Stromal cell of bone marrow (primary cell): ENCODE results near the gene SEC22C.

Experiments used
- DNase-seq: peaks from one replicate; pipeline ENCODE4 v3.0.0-alpha.2; 2012; ENCODE audit warnings: low read depth

The SEC22C gene

DNA sequence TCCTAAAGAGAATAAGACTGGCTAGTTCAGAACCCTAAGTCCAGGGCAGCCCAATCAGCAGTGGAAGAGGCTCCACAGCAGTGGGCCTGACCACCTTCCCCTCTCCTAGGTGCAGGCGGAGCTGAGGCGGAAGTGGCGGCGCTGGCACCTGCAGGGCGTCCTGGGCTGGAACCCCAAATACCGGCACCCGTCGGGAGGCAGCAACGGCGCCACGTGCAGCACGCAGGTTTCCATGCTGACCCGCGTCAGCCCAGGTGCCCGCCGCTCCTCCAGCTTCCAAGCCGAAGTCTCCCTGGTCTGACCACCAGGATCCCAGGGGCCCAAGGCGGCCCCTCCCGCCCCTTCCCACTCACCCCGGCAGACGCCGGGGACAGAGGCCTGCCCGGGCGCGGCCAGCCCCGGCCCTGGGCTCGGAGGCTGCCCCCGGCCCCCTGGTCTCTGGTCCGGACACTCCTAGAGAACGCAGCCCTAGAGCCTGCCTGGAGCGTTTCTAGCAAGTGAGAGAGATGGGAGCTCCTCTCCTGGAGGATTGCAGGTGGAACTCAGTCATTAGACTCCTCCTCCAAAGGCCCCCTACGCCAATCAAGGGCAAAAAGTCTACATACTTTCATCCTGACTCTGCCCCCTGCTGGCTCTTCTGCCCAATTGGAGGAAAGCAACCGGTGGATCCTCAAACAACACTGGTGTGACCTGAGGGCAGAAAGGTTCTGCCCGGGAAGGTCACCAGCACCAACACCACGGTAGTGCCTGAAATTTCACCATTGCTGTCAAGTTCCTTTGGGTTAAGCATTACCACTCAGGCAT lies 45.6 kb downstream of the SEC22C start:
- no peak for DNase-seq

- DNase-seq = no peak
Observed at GRCh38 chr3:42533161-42533897, 48.4 kb downstream of the SEC22C start.

DNA sequence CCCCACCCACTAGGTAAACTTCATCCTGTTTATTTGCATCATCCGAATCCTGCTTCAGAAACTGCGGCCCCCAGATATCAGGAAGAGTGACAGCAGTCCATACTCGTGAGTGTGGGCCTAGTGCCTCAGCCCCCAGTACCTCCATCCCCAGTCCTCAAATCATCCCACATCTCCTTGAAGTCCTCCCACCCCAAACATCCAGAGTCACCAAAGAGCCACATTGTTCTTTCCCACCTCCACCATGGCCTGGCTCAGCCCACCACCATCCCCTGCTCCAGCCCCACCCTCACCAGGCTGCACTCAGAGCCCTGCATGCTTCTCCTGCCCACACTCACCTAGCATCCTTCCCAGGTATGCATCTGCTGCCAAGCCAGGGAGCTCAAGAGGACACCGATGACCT lies 49.5 kb downstream of the SEC22C start:
- DNase-seq = no peak

DNA sequence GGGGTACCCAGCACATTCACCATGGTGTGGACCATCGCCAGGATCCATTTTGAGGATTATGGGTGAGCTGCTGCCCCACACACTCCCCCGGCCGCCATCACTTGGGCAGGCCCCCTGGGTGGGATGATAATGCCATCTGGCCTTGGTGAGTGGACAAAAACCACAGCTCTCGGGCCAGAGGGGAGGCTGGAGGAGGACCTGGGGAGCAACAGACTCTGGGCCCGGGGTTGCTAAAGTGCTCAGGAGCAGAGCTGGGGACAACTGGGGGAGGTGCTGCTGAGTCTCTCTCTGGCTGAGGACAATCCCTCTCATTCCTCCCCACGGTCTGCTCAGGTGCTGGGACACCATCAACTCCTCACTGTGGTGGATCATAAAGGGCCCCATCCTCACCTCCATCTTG lies 50.3 kb downstream of the SEC22C start:
- no peak for DNase-seq

DNA sequence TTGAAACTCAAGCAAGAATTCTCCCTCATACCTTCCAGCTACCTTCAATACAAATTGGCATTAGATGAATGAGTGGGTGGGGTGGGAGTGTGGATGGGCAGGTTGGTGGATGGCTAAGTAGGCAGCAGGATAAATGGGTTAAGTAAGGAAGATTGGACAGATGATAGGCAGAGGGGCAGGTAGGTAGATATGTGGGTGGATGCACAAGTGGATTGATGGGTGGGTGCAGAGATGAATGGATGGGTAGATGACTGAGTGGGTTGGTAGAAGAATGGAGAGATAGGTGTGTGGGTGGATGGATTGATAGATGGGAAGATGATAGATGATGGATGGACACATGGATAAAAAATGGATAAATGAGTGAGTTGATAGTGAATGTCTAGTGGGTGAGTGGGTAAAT lies 51.7 kb downstream of the SEC22C start:
- no peak for DNase-seq

DNA sequence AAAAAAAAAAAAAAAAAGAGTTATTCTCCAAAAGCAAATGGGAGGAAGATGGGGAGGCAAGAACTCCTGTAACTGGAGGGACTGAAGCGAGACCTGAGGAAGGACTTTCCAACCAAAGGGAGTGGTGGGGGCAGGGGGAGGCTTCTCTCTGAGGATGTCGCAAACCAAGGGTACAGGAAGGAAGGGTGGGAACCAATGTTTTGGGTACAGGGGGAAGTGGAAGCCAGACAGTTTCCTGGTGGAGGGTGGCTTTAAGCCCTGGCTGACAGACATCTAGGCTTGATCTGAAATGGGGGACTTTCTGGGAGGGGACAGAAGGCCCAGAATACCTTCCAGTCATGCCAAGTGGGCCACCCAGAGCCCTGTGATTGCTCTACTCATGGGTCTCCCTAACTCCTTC lies 52.3 kb downstream of the SEC22C start:
- DNase-seq = no peak

- no peak for DNase-seq
Observed at GRCh38 chr3:42527368-42527917, 54.3 kb downstream of the SEC22C start.

DNA sequence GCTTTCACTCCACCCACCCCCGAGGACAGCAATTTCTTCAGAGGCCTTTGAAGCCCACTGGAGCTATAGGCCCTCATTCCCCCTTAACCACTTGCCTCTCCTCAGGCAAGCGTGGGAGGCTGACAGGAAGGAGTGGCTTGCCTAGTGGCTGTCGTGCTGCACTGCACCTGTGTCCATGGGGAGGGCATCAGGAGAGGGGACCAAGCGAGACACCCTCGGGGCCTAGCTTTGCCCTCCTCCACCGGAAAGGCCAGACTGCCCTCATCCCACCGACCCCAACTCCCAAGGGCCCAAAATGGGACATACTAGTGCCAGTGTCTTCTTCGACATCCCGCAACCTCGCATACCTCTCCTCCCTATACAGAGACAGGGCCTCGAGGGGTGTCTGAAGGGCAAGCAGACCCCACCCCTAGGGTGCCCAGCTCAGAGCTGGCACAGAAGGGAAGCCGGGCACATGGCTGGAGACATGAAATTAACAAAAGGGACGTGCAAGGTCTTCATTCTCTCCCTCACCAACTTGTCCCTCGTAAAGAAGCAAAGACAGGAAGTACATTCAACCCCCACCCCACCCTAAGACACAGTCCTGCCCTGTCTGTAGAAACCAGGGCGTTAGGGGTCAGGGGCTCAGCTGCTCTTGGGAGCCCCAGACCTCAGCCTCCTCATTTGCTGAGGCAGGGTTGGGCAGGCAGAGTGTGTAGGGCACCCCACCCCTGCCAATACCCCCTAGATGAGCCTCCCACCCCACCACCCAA lies 55.0 kb downstream of the SEC22C start:
- DNase-seq = no peak

GRCh38 chr3:42525736-42526345 lies 55.9 kb downstream of the SEC22C start:
- no peak for DNase-seq

- DNase-seq = no peak
Observed at GRCh38 chr3:42525212-42525611, 56.6 kb downstream of the SEC22C start.

GRCh38 chr3:42524751-42525150 lies 57.0 kb downstream of the SEC22C start:
- DNase-seq = no peak

GRCh38 chr3:42520906-42521305 lies 60.9 kb downstream of the SEC22C start:
- no peak for DNase-seq

GRCh38 chr3:42520336-42520735 lies 61.4 kb downstream of the SEC22C start:
- no peak for DNase-seq

- DNase-seq = no peak
Observed at GRCh38 chr3:42519568-42519962, 62.2 kb downstream of the SEC22C start.

GRCh38 chr3:42518800-42519567 lies 62.8 kb downstream of the SEC22C start:
- no peak for DNase-seq

- DNase-seq = no peak
Observed at GRCh38 chr3:42517117-42517516, 64.7 kb downstream of the SEC22C start.

GRCh38 chr3:42516443-42516842 lies 65.3 kb downstream of the SEC22C start:
- DNase-seq = no peak

DNA sequence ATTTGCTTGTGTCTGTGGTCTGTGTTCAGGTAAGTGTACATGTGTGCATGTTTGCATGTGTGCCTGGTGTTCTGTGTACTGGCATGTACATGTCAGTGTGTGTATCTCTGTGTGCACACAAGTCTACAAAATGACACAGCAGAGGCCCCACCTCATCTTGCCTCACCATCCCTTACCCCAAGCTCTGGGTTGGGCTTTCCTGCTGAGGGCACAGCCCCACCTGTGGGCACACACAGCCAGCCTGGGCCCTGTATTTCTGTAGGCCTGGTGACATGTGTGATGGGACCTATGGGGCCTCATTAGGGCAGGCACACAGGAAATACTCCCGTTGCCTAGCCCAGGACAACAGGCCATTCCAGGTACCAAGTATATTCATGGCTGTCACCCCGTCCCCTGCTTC lies 65.8 kb downstream of the SEC22C start:
- no peak for DNase-seq

DNA sequence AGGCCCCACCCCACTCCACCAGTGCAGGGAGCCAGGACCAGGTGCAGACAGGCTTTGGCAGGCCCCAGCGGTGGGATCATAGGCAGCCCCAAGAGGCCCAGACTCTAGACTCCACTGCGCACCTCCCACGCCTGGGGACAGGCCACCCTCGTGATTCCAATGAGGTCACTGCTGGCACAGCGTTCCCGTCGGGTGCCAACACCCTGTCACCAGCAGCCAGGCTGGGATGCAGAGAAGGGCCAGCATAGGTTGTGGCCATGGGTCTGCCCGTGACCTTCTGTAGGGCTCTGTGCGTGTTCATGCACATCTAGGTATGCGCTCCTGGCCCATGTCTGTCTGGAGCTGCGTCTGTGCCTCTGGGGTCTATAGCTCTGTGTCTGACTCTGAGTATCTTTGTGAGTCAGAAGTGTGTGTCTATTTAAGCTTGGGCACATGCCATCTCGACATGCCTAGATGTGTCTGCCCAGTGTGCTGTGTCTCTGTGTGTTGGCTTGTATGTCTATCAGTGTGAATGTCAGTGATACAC lies 66.3 kb downstream of the SEC22C start:
- no peak for DNase-seq

- no peak for DNase-seq
Observed at GRCh38 chr3:42514876-42515275, 66.9 kb downstream of the SEC22C start.

DNA sequence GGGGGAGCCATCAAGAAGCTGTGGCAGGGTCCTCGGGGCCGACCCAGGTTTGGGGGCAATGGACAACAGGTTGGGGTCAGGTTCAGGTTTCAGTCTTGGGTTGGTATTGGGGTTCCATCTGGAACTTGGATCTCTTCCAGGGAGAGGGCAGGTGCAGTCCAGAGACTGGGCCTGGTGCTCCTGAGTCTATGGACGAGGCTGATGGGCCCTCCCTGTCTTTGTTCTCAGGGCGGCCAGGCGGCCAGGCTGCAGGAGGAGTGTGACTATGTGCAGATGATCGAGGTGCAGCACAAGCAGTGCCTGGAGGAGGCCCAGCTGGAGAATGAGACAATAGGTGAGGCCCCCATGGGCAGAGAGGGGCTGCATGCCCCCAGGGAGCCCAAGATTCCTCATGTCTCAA lies 68.2 kb downstream of the SEC22C start:
- DNase-seq = no peak
